ENCODE results near the gene RNF141. TPM values are rescaled to one million over a fixed set of nuclear protein-coding genes. Genes with fewer than 3 reads are reported as not detected.

RNF141 gene
- polyA plus RNA-seq, 1 donor from 2014 or later: 79.2 TPM

GRCh38 chr11:10522921-10523320, 18.1 kb downstream of the RNF141 start:
- no peaks in the 10 kb centered on the region for H3K9me3 ChIP-seq (ENCODE audit: low read length)
- H3F3A ChIP-seq (ENCODE audit: insufficient read depth, low read length, poor library complexity, severe bottlenecking): no peaks in the 10 kb centered on the region
- H3K9ac ChIP-seq (ENCODE audit: low read length): no peak overlapping the region
- H3K36me3 ChIP-seq (ENCODE audit: insufficient read depth, low read length): peaks cover 5% of the 10 kb centered on the region
- no peaks in the 10 kb centered on the region for H3K79me2 ChIP-seq (replicated peaks; ENCODE audit: insufficient read depth, low read length)
- H3K27me3 ChIP-seq (ENCODE audit: insufficient read depth, low read depth, low read length): no peaks in the 10 kb centered on the region
- H3K27ac ChIP-seq (ENCODE audit: low read length): no peak overlapping the region
- no peak overlapping the region for H3K4me3 ChIP-seq (ENCODE audit: low read length)
- TF ChIP-seq REST (IDR thresholded peaks at IDR 0.05; ENCODE audit: borderline replicate concordance): no peak
- TF ChIP-seq EZH2 (IDR thresholded peaks at IDR 0.05; ENCODE audit: borderline replicate concordance, insufficient read depth, low read length, poor library complexity, severe bottlenecking): no peak
- no peak for TF ChIP-seq MXI1 (conservative IDR thresholded peaks at IDR 0.05; ENCODE audit: poor library complexity, severe bottlenecking)
- no peak for TF ChIP-seq TAF1 (IDR thresholded peaks at IDR 0.05; ENCODE audit: low read depth)
- no peak for TF ChIP-seq CTCF (IDR thresholded peaks at IDR 0.05; ENCODE audit: poor library complexity, severe bottlenecking)
- no peak for TF ChIP-seq POLR2AphosphoS5 (IDR thresholded peaks at IDR 0.05)
- TF ChIP-seq EP300 (conservative IDR thresholded peaks at IDR 0.05; ENCODE audit: poor library complexity, severe bottlenecking): no peak
- no peak for TF ChIP-seq SMC3 (conservative IDR thresholded peaks at IDR 0.05; ENCODE audit: poor library complexity)
- no peak for TF ChIP-seq RAD21 (conservative IDR thresholded peaks at IDR 0.05)
- H3K9me2 ChIP-seq (ENCODE audit: insufficient read depth, low read length): no peaks in the 10 kb centered on the region
- no peak overlapping the region for H3K4me2 ChIP-seq (ENCODE audit: low read length)
- H2AFZ ChIP-seq (ENCODE audit: low read depth, low read length): no peak overlapping the region
- H4K20me1 ChIP-seq (ENCODE audit: insufficient read depth): no peaks in the 10 kb centered on the region

GRCh38 chr11:10522276-10522675, 18.7 kb downstream of the RNF141 start:
- no peak overlapping the region for H2AFZ ChIP-seq (ENCODE audit: low read depth, low read length)
- H4K20me1 ChIP-seq (ENCODE audit: insufficient read depth): no peaks in the 10 kb centered on the region
- H3K9me3 ChIP-seq (ENCODE audit: low read length): no peaks in the 10 kb centered on the region
- H3K4me3 ChIP-seq (ENCODE audit: low read length): no peak overlapping the region
- TF ChIP-seq POLR2AphosphoS5 (IDR thresholded peaks at IDR 0.05) (no peak), CTCF (IDR thresholded peaks at IDR 0.05; ENCODE audit: poor library complexity, severe bottlenecking) (no peak), MXI1 (conservative IDR thresholded peaks at IDR 0.05; ENCODE audit: poor library complexity, severe bottlenecking) (no peak), EZH2 (IDR thresholded peaks at IDR 0.05; ENCODE audit: borderline replicate concordance, insufficient read depth, low read length, poor library complexity, severe bottlenecking) (no peak), REST (IDR thresholded peaks at IDR 0.05; ENCODE audit: borderline replicate concordance) (no peak), RAD21 (conservative IDR thresholded peaks at IDR 0.05) (no peak), EP300 (conservative IDR thresholded peaks at IDR 0.05; ENCODE audit: poor library complexity, severe bottlenecking) (no peak), SMC3 (conservative IDR thresholded peaks at IDR 0.05; ENCODE audit: poor library complexity) (no peak), TAF1 (IDR thresholded peaks at IDR 0.05; ENCODE audit: low read depth) (no peak)
- no peak overlapping the region for H3K27ac ChIP-seq (ENCODE audit: low read length)
- no peak overlapping the region for H3K4me2 ChIP-seq (ENCODE audit: low read length)
- no peaks in the 10 kb centered on the region for H3K9me2 ChIP-seq (ENCODE audit: insufficient read depth, low read length)
- H3K36me3 ChIP-seq (ENCODE audit: insufficient read depth, low read length): peaks cover 5% of the 10 kb centered on the region
- H3K27me3 ChIP-seq (ENCODE audit: insufficient read depth, low read depth, low read length): no peaks in the 10 kb centered on the region
- no peaks in the 10 kb centered on the region for H3F3A ChIP-seq (ENCODE audit: insufficient read depth, low read length, poor library complexity, severe bottlenecking)
- no peak overlapping the region for H3K9ac ChIP-seq (ENCODE audit: low read length)
- H3K79me2 ChIP-seq (replicated peaks; ENCODE audit: insufficient read depth, low read length): no peaks in the 10 kb centered on the region

Measured in neural cell (in vitro differentiated cells).